ENCODE data around the gene LRRC51.

DNA sequence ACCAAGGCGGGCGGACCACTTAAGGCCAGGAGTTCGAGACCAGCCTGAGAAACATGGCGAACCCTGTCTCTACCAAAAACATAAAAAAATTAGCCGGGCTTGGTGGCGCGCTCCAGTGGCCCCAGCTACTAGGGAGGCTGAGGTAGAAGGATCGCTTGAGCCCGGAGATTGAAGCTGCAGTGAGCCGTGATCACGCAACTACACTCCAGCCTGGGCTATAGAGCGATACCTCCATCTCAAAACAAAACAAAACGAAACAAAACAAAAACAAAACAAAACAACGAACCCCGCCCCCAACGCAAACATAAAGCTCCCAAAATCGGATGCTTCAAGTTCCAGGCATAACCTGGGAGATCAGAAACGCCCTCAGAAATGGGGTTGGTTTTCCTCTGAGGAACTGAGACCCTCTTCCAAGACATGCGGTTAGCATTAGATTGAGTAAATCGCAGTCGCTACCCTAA lies 564 bp downstream of the LRRC51 start:
- TF ChIP-seq CTCF (IDR thresholded peaks at IDR 0.05; ENCODE audit: insufficient read depth, low read depth, low read length) (no peak), EZH2 (IDR thresholded peaks at IDR 0.05; ENCODE audit: insufficient read depth, low read length) (no peak)
